Ectodermal cell (in vitro differentiated cells): Measurements from ENCODE around the gene YIF1A. TPM values are rescaled to one million over a fixed set of nuclear protein-coding genes. Genes with fewer than 3 reads are reported as not detected.

Source experiments
- H3K27ac ChIP-seq: 2 replicates; pipeline ENCODE4 v1.7.0; 2013; ENCODE audit warnings: mild to moderate bottlenecking, low read depth, low read length; ENCODE audit not compliant: insufficient read depth, poor library complexity, severe bottlenecking
- H3K27me3 ChIP-seq: 2 replicates; pipeline ENCODE4 v1.7.0; 2013; ENCODE audit warnings: mild to moderate bottlenecking, low read length; ENCODE audit not compliant: insufficient read depth, control insufficient read depth, poor library complexity, severe bottlenecking
- H3K36me3 ChIP-seq: one replicate; pipeline ENCODE4 v1.7.0; 2013; ENCODE audit warnings: low read length; ENCODE audit not compliant: control insufficient read depth, insufficient read depth
- H3K4me1 ChIP-seq: one replicate; pipeline ENCODE4 v1.7.0; 2013; ENCODE audit warnings: low read length; ENCODE audit not compliant: control insufficient read depth, insufficient read depth
- H3K4me3 ChIP-seq: 2 replicates; pipeline ENCODE4 v1.7.0; 2013; ENCODE audit warnings: low read depth, low read length, control low read depth; ENCODE audit not compliant: insufficient read depth
- H3K9me3 ChIP-seq: 2 replicates; pipeline ENCODE4 v1.7.0; 2013; ENCODE audit warnings: mild to moderate bottlenecking, low read length, moderate library complexity; ENCODE audit not compliant: control insufficient read depth
- WGBS, 2 experiments: methylation state at CpG; one replicate each; pipeline ENCODE4 v1.1.7; 2013; ENCODE audit warnings: missing lambda C conversion rate in 2 of 2; 5-methylcytosine and 5-hydroxymethylcytosine counted together
- polyA plus RNA-seq, 4 experiments: library from polyadenylated mRNA; stranded (reverse); fragments of 50-300 nt; gene quantifications; one replicate each; pipeline ENCODE4 v1.2.3, GENCODE V29; 2013

Gene YIF1A, protein sequence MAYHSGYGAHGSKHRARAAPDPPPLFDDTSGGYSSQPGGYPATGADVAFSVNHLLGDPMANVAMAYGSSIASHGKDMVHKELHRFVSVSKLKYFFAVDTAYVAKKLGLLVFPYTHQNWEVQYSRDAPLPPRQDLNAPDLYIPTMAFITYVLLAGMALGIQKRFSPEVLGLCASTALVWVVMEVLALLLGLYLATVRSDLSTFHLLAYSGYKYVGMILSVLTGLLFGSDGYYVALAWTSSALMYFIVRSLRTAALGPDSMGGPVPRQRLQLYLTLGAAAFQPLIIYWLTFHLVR
- polyA plus RNA-seq (2013, experiment 1 of 4): 30.8 TPM
- 33.2 TPM for polyA plus RNA-seq (2013, experiment 2 of 4)
- 35.0 TPM for polyA plus RNA-seq (2013, experiment 3 of 4)
- polyA plus RNA-seq (2013, experiment 4 of 4): 34.7 TPM

DNA sequence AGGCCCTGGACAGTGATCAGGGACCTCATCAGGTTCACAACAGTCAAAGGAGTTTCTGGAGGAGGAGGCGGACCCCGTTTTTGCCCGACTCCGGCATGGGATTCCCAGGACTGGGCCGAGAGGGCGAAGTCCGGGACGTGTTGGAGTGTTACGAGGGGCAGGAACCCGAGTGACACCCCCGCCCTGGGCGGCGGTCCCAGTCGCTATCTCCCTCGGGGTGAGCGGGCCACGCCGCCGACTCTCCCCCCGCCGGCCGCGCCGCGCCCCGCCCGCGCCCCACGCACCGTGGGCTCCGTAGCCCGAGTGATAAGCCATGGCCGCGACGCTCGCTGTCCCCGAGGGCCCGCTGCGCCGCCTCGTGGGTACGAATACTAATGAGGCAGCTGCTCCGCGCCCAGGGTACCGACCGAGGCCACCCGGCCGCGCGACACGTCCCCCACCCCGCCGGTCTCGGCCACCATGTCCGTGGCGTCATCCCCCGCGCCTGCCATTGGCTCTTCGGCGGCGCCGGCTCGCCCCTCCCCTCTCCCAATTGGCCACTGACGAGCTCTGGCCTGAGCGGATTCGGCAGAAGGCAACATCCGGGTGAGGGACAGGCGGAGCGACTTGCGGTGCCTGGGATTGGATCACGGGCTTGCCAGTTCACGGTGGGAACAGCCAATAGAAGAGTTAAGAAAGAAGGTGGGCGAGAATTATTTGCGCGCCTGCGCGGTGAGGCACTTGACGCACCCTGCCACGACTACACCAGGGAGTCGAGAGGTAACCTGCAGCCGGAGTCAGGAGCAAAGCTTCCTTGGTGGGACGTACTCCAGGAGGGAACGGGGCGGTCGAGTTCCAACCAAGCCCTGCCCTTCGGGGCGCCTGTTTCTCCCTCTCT lies at the start of gene YIF1A:
Gene YIF1A (minus strand): TSS at position 473 of the 877 bp plus-strand sequence. CDS start 158 bp downstream, at position 315.
- H3K36me3 ChIP-seq: peaks cover 2% of the 10 kb centered on the region
- peak within 1 kb of the TSS; percentile 76 for H3K27ac ChIP-seq
- H3K9me3 ChIP-seq: no peaks in the 10 kb centered on the region
- peak within 1 kb of the TSS; percentile 69 for H3K4me3 ChIP-seq
- peaks cover 12% of the 10 kb centered on the region for H3K4me1 ChIP-seq
- 0% methylated on average over 87 of the region's 87 CpGs for WGBS, 2 experiments
- H3K27me3 ChIP-seq: peaks cover 43% of the 10 kb centered on the region

DNA sequence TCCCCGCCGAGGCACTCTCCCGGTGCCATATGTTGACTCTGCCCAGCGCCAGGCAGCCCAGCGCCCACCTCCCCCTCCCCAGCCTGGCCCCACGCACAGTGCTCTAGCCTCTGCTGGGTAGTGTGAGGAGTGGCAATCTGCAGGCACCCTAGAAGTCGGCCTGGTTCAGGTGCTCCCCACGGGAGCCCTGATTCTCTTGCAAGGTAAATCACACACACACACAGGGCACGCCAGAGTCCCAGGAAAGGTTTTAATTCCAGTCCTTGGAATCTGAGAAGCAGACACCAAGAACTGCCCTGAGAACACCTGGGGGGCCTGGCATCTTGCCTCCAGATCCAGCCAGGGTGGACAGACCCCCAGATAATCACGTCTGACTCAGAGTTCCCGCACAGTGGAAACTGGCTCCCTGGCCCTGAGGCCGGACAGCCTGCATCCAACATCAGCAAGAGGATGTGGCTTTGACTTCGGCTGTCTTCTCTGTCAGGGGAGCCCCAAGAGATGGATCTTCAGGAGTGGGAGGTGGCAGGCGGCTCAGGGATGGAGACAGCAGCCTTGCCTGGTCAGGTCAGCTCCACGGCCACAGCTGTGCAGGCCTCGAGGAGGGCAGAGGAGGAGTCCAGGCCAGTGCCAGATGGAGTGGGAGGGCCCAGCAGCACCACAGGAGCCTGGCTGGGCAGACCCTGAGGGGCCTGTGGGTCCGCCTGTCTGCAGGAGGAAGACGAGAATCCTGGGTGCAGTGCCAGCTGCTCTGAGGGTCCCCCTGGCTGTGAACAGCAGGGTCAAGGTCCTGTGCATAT lies 48.4 kb upstream of the YIF1A start:
- H3K27me3 ChIP-seq: peaks cover 6% of the 10 kb centered on the region
- no peaks in the 10 kb centered on the region for H3K9me3 ChIP-seq
- 84 to 85% methylated on average over 18 of the region's 18 CpGs for WGBS, 2 experiments
- peaks cover 8% of the 10 kb centered on the region for H3K36me3 ChIP-seq
- peaks cover 15% of the 10 kb centered on the region for H3K4me1 ChIP-seq
- H3K4me3 ChIP-seq: no peak overlapping the region
- H3K27ac ChIP-seq: peak overlapping the region; percentile 72

DNA sequence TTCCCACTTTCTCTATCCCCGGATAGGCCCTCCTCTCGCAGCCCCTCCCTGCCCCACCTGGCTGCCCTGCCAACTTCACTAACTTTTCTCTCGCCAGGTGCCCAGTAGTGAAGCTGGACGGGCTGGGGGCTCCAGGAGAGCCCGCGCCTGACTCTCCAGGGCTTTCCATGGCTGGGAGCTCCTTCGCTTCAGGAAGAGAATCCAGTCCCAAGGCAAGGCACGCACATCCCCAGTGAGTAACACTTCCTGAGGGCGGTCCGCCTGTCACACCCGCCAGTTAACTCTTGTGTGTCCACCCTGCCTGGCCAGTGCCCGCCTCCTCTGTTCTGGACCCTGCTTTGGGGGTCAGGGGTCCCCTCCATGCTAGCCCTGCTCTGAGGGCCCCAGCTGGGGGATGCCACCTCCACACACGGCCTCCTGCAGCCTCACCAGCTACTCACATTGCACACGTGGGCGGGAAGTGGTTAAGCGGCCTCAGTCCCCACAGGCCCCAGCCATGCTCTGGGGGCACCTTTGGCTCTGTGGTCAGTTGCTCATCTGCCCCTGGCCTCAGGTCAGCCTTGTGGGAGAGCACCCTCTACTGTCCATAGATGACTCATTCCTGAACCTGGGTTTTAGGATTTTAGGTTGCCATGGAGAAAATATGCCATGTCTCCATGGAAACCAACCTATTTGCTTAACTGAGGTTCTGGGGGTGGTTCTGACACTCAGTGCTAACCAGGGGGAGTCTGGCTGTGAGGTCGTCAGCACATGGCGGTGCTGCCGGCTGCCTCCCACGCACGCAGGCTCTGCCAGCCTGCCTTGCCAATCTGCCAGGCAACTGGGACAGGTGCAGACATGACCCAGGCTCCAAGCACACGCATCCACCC lies 47.5 kb upstream of the YIF1A start, which contains the start of gene RIN1:
Gene RIN1 (minus strand): TSS at position 201 of the 869 bp plus-strand sequence. CDS start 32 bp downstream, at position 169.
- H3K4me3 ChIP-seq: peak within 1 kb of the TSS; percentile 49
- H3K4me1 ChIP-seq: peaks cover 15% of the 10 kb centered on the region
- peak within 1 kb of the TSS; percentile 72 for H3K27ac ChIP-seq
- H3K27me3 ChIP-seq: peaks cover 6% of the 10 kb centered on the region
- WGBS, 2 experiments: 17 to 18% methylated on average over 22 of the region's 22 CpGs
- H3K9me3 ChIP-seq: no peaks in the 10 kb centered on the region
- H3K36me3 ChIP-seq: peaks cover 7% of the 10 kb centered on the region

DNA sequence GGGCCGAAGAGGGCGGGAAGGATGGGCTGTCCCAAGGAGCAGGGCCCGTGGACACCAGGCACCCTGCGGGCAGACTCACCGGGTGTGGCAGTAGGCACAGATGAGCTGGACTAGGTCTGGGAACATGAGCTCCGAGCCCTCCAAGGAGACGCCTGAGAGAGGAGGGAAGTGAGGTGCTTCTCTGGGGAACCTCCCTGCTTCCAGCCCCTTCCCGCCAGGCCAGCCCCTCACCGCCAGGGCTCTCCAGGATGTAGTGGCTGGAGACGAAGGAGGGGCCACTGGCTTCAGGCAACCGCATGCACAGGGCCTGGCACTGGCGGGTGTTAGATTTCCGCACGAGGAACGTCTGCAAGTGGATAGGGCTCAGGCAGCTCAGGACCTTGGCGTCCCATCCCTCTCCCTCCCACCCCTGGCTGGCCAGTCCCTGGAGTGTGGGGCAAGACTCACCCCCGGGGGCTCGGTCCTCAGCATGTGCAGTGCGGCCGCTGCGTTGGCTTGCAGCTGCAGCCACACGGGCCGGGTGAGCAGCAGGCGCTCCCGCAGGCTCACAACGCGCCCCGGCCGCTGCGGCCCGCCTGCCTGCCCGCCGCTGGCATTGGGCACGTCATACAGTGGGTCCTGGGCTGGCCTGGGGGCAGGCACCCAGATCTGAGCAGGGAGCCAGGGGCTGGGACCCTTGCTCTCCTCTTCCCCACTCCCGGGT lies 46.7 kb upstream of the YIF1A start:
- Histone ChIP-seq H3K36me3 (peaks cover 3% of the 10 kb centered on the region), H3K9me3 (no peaks in the 10 kb centered on the region), H3K27ac (no peak overlapping the region), H3K4me1 (peaks cover 20% of the 10 kb centered on the region), H3K27me3 (peaks cover 6% of the 10 kb centered on the region), H3K4me3 (peak overlapping the region; percentile 49)
- WGBS, 2 experiments: 16 to 19% methylated on average over 35 of the region's 35 CpGs

DNA sequence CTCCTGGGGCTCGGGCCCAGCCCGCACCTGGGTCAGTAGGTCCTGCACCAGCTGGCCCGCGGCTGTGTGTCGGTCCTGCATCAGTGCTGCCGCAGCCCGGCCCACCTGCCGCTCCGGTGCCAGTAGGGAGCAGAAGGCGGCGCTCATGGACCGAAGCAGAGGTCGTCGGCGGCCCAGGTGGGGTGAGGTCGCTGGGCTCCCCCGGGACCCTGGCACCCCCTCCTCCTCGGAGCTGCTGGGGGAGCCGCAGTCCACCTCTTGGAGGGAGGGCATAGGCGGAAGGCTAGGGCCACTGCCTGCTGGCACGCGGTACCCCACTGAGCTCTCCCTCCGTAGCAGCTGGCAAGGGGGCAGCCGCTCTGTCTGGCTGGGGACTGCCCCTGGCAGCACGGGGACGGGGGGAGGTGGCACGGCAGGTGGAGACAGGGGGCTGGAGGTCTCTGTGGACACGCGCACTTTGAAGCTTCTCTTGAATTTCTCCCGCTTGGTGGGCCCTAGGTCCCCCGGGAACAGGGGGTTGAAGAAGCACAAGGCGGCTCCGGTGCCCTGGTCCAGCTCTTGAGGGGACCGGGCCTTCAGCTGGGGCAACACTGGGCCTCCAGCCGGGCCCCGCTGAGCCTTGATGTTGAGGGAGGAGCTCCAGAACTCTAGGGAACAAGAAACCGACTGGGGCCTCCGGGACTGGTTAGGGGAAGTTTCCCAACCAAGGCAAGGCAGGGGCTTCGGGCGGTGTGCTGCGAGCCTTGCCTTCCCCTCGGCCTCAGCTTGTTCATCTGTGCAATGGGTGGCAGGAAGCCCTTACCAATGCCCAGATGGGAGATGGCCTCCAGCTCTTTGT lies 45.9 kb upstream of the YIF1A start:
- WGBS, 2 experiments: 87 to 89% methylated on average over 42 of the region's 42 CpGs

DNA sequence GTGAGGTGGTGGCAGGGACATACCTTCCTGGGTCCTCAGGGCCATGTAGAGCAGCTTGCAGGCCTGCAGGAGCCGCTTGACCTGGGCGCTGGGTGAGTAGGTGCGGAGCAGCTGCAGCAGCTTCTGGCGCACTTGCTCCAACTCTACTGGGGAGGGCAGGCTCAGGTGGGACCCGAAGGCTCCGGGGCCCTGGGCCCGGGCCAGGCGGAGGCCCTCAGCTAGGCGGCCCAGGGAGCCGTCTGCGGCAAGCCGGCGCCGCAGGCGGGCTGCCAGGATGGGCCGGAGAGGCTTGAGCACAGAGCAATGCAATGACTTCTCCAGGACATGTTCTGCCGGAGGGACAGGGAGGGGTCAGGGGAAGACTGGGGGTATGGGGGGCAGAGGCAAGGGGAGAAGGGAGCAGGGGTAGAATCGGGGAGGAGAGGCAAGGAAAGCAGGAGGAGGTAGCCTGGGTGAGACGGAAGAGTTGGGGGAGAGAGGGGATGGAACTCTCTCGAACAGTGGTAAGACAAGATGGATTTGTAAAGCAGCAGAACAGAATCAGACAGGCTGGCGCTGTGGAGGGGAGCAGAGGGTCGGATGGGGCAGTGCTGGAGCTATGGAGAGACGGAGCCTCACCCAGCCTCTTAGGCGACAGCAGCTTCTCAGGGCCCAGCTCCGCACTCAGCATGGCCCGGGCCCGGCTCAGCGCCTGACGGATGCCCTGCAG lies 45.1 kb upstream of the YIF1A start:
- 89 to 90% methylated on average over 29 of the region's 29 CpGs for WGBS, 2 experiments
- Histone ChIP-seq H3K27me3 (peaks cover 6% of the 10 kb centered on the region), H3K27ac (no peak overlapping the region), H3K4me1 (peaks cover 20% of the 10 kb centered on the region), H3K36me3 (no peaks in the 10 kb centered on the region), H3K9me3 (no peaks in the 10 kb centered on the region), H3K4me3 (no peak overlapping the region)

More for the DNA sequence above, 45.9 kb upstream of the YIF1A start:
- Histone ChIP-seq H3K9me3 (no peaks in the 10 kb centered on the region), H3K27ac (no peak overlapping the region), H3K4me1 (peaks cover 20% of the 10 kb centered on the region), H3K36me3 (no peaks in the 10 kb centered on the region), H3K4me3 (no peak overlapping the region), H3K27me3 (peaks cover 6% of the 10 kb centered on the region)

DNA sequence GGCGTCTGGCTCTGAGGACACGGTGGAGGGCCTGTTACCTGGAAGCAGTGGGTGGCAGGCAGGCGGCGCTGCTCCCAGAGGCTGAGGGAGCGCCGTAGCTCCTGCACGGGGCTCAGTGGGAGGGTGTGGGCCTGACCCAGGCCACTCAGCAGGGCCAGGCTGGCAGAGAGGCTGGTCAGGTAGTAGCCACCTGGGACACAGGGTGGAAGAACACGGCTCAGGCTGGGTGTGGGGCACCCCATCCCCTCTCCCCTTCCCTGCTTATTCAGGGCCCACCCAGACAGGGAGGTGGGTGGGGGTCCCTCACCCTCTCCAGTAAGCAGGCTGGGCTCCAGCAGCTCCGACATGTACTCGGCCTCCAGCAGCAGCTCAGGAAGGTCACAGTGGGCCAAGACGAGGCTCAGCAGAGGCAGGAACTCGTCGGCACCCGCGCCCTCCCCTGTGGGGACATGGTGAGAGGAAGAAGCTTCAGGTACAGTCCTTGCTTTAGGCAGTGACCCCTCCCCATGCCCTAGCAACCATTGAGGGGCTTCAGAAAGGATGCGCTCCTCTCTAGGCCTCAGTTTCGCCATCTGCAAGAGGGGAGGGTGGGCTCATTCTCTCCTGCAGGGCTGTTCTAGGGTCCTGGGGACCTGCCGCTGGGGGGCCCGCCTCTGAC lies 44.4 kb upstream of the YIF1A start:
- H3K36me3 ChIP-seq: no peaks in the 10 kb centered on the region
- no peaks in the 10 kb centered on the region for H3K9me3 ChIP-seq
- no peak overlapping the region for H3K27ac ChIP-seq
- H3K4me3 ChIP-seq: no peak overlapping the region
- H3K4me1 ChIP-seq: peaks cover 20% of the 10 kb centered on the region
- 92 to 96% methylated on average over 19 of the region's 19 CpGs for WGBS, 2 experiments
- H3K27me3 ChIP-seq: peaks cover 12% of the 10 kb centered on the region
